Immature natural killer cell (primary cell): Measurements from ENCODE around the gene ATP8B3. TPM values are rescaled to one million over a fixed set of nuclear protein-coding genes. Genes with fewer than 3 reads are reported as not detected.
"Not testable (repeated sequence)": the region's sequence is repeated elsewhere in the genome, so short reads cannot be mapped to it uniquely, and the experiment has no call there.

ENCODE experiments used
- DNase-seq, 3 donors: peaks; one replicate each; pipeline ENCODE4 v3.0.0; 2022; ENCODE audit warnings: mixed read lengths in 1 of 3
- H3K27ac Mint-ChIP-seq, 6 donors: one replicate each; pipeline ENCODE4 v1.8.0; 2020; ENCODE audit warnings: mixed read lengths in 6 of 6, mild to moderate bottlenecking in 5 of 6, inconsistent platforms in 4 of 6, moderate library complexity in 3 of 6
- H3K27me3 Mint-ChIP-seq, 3 donors: one replicate each; pipeline ENCODE4 v1.8.0; 2020 to 2021; ENCODE audit warnings: low read depth in 3 of 3, mild to moderate bottlenecking in 3 of 3, mixed read lengths in 3 of 3, moderate library complexity in 3 of 3, inconsistent platforms in 1 of 3
- H3K36me3 Mint-ChIP-seq, 3 donors: one replicate each; pipeline ENCODE4 v1.8.0; 2020; ENCODE audit warnings: mixed read lengths in 3 of 3, inconsistent platforms in 2 of 3, mild to moderate bottlenecking in 2 of 3
- H3K4me1 Mint-ChIP-seq, 2 donors: one replicate each; pipeline ENCODE4 v1.8.0; 2020; ENCODE audit warnings: inconsistent platforms in 2 of 2, mild to moderate bottlenecking in 2 of 2, mixed read lengths in 2 of 2, moderate library complexity in 1 of 2
- H3K4me3 Mint-ChIP-seq, 5 donors: one replicate each; pipeline ENCODE4 v1.8.0; 2020; ENCODE audit warnings: mild to moderate bottlenecking in 5 of 5, mixed read lengths in 5 of 5, inconsistent platforms in 3 of 5, moderate library complexity in 3 of 5
- H3K9me3 Mint-ChIP-seq, 6 donors: one replicate each; pipeline ENCODE4 v1.8.0; 2020; ENCODE audit warnings: mild to moderate bottlenecking in 6 of 6, mixed read lengths in 6 of 6, inconsistent platforms in 4 of 6, moderate library complexity in 3 of 6
- polyA plus RNA-seq, 3 donors: library from polyadenylated mRNA; unstranded; fragments of 300-500 nt; fragmentation: Illumina TruSeq; gene quantifications; one replicate each; pipeline ENCODE4 v1.2.3, GENCODE V29; 2021

ATP8B3 gene
- polyA plus RNA-seq, 3 donors from 2014 or later: 1.7 to 3.3 (median 3.1) TPM

DNA sequence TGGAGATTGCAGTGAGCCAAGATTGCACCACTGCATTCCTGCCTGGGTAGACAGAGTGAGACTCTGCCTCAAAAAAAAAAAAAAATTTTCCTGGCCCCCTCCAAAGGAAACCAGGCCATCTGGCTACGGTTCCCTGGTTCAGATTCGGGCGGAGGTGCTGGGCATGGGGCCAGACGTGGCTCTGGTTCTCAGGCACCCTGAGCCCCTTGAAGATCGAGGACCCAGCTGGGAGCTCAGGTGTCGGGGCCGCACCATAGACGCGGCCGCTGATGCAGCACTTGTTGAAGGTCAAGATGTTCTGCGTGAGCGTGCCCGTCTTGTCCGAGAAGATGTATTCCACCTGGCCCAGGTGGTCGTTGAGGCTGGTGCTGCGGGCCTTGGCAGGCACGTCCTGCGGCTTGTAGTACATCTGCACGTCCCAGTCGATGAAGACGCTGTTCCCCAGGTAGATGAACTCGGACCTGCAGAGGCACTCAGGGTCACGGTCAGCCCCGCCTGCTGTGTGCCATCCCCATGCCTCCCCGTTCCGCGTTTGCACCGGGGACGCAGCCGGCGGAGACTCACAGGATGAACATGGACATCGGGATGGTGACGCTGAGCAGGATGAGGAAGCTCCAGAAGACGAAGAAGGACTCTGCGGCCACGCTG lies 12.3 kb downstream of the ATP8B3 start:
- Mint-ChIP-seq H3K9me3 (no peaks in the 10 kb centered on the region), H3K27me3 (peaks cover 1 to 3% (median 2%) of the 10 kb centered on the region in 3 donors), H3K4me3 (no peak overlapping the region), H3K36me3 (peaks cover 3 to 7% (median 5%) of the 10 kb centered on the region in 3 donors), H3K27ac (no peak overlapping the region), H3K4me1 (peaks cover 1 to 5% of the 10 kb centered on the region in 2 donors)
- no peak for DNase-seq

DNA sequence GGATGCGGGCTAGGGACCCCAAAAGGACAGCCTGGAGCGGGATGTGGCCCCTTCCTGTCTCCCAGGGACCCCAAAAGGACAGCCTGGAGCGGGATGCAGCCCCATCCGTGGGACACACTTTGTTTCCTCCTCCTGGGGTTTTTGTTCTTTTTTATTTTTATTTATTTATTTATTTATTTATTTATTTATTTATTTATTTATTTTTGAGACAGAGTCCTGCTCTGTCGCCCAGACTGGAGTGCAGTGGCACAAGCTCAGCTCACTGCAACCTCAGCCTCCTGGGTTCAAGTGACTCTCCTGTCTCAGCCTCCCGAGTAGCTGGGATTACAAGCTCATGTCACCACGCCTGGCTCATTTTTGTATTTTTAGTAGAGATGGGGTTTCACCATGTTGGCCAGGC lies 14.8 kb downstream of the ATP8B3 start:
- H3K4me1 Mint-ChIP-seq, H3K9me3 Mint-ChIP-seq, H3K36me3 Mint-ChIP-seq, H3K27me3 Mint-ChIP-seq, H3K27ac Mint-ChIP-seq, H3K4me3 Mint-ChIP-seq, DNase-seq: not testable (repeated sequence)

DNA sequence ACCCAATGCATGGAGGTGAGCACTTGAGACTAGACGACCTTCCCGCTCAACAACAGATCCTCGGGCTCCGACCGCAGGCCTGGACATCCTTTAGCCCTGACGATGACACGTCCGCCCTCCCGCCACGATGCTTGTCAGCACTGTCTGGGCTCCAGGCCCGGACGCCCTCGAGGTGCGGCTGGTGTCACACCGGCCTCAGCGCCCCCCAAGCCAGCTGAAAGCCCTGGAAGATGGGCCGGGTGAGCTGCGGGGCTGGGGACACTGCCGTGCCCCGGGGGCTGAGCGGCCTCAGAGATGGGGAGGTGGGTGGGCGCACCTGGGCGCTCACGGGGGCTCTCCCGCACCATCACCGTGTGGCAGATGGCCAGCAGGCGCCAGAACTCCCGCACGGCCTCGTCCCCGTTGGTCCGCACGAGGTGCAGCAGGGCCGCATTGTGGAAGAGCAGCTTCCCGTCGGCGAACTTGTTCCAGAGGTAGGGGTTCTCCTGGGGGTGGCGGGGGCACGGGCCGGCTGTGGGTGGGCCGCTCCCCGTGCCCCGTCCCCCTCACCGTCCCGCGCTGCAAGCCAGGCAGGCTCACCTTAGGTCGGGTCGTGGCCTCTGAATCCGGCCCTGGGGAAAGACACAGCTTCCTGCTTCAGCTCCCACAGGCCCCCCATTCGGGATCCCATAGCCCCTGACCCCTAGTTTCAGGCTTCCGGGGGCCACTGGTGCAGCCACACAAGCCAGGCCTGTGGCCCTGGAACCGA lies 15.5 kb downstream of the ATP8B3 start:
- Mint-ChIP-seq H3K27me3 (peaks cover 1 to 2% (median 2%) of the 10 kb centered on the region in 3 donors), H3K4me3 (peak overlapping the region in 1 of 5 donors; percentile 17), H3K36me3 (peaks cover 3 to 7% (median 5%) of the 10 kb centered on the region in 3 donors), H3K4me1 (peaks cover 1 to 5% of the 10 kb centered on the region in 2 donors), H3K27ac (no peak overlapping the region), H3K9me3 (no peaks in the 10 kb centered on the region)
- DNase-seq: no peak

DNA sequence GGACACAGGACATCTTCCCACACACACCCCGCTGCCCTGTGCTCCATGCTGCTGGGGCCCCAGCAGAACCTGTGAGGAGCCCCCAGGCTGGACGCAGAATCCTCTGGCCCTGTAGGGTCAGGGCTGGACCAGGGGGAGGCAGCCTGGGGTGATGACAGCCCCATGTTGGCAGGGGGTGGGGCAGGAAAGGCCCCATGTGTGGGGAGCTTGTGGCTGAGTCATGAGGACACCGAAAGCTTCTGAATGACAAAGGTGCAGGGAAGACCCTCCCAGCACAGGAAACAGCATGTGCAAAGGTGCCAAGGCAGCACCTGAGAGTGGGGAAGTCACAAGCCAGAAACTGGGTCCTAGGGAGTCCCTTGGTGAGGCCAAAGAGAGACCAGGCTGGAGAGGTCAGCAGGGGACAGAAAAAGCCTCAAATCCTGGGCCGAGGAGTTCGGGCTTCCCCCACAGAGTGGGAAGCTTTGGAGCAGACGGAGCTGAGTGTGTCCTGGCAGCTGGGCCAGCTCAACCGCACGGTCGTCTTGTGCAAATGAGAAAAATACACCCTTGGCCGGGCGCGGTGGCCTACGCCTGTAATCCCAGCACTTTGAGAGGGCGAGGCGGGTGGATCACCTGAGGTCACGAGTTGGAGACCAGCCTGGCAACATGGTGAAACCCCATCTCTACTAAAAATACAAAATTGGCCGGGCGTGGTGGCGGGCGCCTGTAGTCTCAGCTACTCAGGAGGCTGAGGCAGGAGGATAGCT lies 17.5 kb downstream of the ATP8B3 start:
- no peaks in the 10 kb centered on the region for H3K9me3 Mint-ChIP-seq

DNA sequence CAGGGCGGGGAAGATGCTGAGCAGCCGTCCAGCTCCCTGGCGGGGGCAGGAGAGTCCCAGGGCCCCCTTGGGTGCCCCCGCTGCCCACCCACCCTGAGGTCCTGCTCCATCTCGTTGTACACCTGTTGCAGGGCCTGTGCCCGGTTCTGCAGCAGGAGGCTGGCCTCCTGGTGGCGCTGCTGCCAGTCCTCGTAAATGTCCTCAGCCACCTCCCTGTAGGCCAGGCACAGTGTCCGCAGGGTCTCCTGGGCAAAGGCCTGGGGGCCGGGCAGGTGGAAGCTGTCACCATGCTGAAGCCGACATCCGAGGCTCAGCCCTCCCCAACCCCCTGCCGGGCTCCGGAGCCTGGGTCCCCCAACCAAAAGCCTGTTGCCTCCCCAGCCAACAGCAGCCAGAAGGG lies 20.2 kb downstream of the ATP8B3 start:
- Mint-ChIP-seq H3K4me3 (no peak overlapping the region), H3K36me3 (no peaks in the 10 kb centered on the region), H3K27me3 (peaks cover 0 to 3% (median 1%) of the 10 kb centered on the region in 3 donors), H3K27ac (no peak overlapping the region), H3K9me3 (no peaks in the 10 kb centered on the region), H3K4me1 (peaks cover 1 to 5% of the 10 kb centered on the region in 2 donors)
- no peak for DNase-seq

More for the DNA sequence above, 17.5 kb downstream of the ATP8B3 start:
- Mint-ChIP-seq H3K27me3 (peaks cover 1 to 2% (median 2%) of the 10 kb centered on the region in 3 donors), H3K36me3 (no peaks in the 10 kb centered on the region), H3K27ac (no peak overlapping the region), H3K4me1 (peaks cover 1 to 5% of the 10 kb centered on the region in 2 donors), H3K4me3 (no peak overlapping the region)
- no peak for DNase-seq

DNA sequence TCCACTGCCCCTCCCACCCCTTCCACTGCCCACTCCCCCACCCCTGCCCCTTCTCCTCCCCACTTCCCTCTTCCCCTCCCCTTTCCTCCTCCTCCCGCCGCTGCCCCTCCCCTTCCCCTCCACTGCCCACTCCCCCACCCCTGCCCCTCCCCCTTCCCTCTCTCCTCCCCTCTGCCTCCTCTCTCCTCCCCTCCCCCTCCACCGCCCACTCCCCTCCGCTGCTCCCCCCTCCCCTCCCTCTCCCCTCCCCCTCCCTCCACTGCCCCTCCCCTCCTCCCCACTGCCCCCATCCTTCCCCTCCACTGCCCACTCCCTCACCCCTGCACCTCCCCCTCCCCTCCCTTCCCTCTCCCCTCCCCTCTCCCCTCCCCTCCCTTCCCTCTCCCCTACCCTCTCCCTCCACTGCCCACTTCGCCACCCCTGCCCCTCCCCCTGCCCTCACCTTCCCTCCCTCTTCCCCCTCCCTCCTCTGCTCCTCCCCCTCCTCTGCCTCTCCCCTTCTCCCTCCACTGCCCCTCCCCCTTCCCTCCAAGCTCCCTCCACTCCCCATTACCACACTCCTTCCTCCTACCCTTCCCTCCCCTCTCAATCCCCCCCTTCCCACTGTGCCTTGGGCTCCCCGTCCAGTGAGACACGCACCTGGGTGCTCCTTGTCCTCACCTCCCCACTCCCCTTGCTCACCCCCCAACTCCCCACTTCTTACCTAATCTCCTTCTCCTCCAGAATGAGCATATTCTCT lies 21.9 kb downstream of the ATP8B3 start:
- Mint-ChIP-seq H3K9me3 (no peaks in the 10 kb centered on the region), H3K4me3 (no peak overlapping the region), H3K27ac (no peak overlapping the region), H3K4me1 (no peaks in the 10 kb centered on the region), H3K27me3 (peaks cover 0 to 3% (median 2%) of the 10 kb centered on the region in 3 donors), H3K36me3 (no peaks in the 10 kb centered on the region)
- DNase-seq: no peak

DNA sequence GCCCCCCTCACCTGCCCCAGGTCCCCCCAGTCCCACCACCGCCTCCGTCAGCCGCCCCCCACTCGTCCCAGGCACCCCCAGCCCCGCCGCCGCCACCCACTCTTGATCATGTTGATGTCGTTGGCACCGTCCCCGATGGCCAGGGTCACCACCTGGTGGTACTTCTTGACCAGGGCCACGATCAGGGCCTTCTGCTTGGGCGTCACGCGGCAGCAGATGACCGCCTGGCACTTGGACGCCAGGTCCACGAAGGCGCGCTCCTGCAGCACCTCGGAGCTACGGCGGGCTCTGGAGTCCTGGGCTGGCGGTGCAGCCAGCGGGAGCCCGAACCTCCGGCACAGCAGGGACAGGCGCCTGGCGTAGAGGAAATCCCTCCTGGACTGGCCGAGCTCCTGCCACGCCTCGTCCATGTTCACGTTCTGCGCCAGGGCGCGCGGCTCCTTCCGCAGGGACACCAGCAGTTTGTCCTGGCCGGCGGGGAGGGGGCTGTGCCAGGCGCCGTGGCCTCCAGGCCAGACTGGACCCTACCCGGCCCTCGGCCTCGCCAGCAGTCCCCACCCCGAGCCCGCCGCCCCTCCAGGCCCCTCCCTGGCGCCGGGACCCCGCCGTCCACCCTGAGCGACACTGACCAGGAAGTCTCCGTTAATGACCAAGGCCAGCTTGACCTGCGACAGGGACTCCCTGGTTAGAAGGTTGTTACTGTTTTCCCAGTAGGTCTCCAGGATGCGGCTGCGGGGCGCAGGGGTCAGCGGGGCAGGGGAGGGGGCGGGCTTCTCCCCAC lies 22.6 kb downstream of the ATP8B3 start:
- Mint-ChIP-seq H3K27me3 (peaks cover 0 to 3% (median 2%) of the 10 kb centered on the region in 3 donors), H3K36me3 (no peaks in the 10 kb centered on the region), H3K9me3 (no peaks in the 10 kb centered on the region), H3K27ac (no peak overlapping the region), H3K4me1 (no peaks in the 10 kb centered on the region), H3K4me3 (no peak overlapping the region)
- no peak for DNase-seq

DNA sequence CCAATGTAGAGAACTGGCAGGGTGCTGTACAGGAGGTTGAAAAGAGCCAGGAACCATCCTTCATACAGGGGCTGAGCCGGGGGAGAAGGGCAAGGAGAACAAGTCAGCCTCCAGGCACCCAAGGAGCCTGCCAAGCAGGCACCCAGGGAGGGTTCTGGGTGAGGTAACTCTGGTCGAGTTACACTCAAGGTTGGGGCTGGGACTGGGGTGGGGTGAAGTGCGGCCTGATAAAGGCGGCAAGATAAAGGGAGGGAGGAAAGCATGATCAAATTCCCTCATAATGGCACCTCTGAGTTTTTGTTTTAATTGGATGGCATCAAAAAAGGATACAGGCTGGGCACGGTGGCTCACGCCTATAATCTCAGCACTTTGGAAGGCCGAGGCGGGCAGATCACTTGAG lies 25.0 kb downstream of the ATP8B3 start:
- H3K36me3 Mint-ChIP-seq: no peaks in the 10 kb centered on the region
- no peak overlapping the region for H3K27ac Mint-ChIP-seq
- DNase-seq: no peak
- H3K4me1 Mint-ChIP-seq: no peaks in the 10 kb centered on the region
- H3K9me3 Mint-ChIP-seq: peaks cover 0 to 3% (median 0%) of the 10 kb centered on the region in 6 donors
- H3K27me3 Mint-ChIP-seq: peaks cover 3 to 6% (median 3%) of the 10 kb centered on the region in 3 donors
- no peak overlapping the region for H3K4me3 Mint-ChIP-seq

DNA sequence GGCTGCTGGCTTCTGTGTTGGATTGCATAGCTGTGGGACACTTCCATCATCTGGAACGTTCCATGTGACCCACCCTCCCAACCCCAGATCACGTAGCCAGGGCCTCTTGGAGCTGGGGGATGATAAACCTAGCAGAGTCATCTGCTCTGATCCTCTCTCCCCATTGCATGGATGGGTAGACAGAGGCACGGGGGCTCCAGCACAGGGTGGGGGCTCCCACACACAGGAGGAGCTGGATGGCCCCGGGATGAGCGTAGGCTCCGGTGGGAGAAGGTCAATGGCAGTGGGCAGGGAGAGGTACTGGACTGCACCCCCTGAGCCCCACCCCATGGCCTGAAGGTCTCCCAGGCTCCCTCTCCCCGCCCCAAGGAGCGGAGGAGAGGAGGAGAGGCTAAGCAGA lies 25.4 kb downstream of the ATP8B3 start:
- Mint-ChIP-seq H3K4me3 (no peak overlapping the region), H3K36me3 (no peaks in the 10 kb centered on the region), H3K27ac (no peak overlapping the region), H3K4me1 (no peaks in the 10 kb centered on the region), H3K9me3 (peaks cover 0 to 3% (median 0%) of the 10 kb centered on the region in 6 donors), H3K27me3 (peaks cover 3 to 7% (median 4%) of the 10 kb centered on the region in 3 donors)
- no peak for DNase-seq

DNA sequence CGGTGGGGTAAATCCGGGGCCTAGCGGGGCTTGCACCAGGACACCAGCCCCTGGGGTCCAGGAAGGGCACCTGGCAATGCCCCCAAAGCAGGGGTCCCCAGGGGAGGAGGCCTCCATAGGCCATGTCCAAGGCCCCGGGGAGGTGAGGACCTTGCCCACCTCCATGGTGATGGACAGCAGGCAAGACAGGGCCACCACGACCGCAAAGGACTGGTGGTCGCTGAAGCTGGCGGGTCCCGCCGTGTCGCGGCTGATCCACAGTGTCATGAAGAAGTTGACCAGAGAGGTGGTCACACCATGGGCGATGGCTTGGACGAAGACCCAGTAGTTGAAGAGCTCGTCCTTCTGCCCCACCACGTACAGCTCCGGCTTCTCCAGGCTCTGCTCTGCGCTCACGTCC lies 26.8 kb downstream of the ATP8B3 start:
- Mint-ChIP-seq H3K9me3 (peaks cover 0 to 3% (median 0%) of the 10 kb centered on the region in 6 donors), H3K27me3 (peaks cover 6 to 14% (median 6%) of the 10 kb centered on the region in 3 donors)

DNA sequence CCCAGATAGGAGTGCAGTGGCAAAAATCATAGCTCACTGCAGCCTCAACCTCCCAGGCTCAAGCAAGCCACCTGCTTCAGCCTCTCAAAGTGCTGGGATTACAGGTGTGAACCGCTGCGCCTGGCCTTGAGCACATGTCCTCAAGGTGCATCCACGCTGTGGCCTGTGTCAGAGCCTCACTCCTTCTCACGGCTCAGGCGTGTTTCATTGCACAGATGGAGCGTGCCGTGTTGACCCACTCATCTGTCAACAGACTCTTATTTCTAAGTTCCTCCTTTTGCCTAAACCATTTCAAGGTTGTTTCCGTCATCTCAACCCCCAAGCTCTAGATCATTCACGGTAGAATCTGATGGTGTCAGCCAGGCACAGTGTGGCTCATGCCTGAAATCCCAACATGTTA lies 28.2 kb downstream of the ATP8B3 start:
- DNase-seq: no peak
- Mint-ChIP-seq H3K27ac (no peak overlapping the region), H3K27me3 (peaks cover 10 to 22% (median 12%) of the 10 kb centered on the region in 3 donors), H3K4me1 (no peaks in the 10 kb centered on the region), H3K9me3 (peaks cover 0 to 3% (median 0%) of the 10 kb centered on the region in 6 donors), H3K36me3 (no peaks in the 10 kb centered on the region), H3K4me3 (no peak overlapping the region)

More for the DNA sequence above, 26.8 kb downstream of the ATP8B3 start:
- Mint-ChIP-seq H3K4me1 (no peaks in the 10 kb centered on the region), H3K4me3 (no peak overlapping the region), H3K27ac (no peak overlapping the region), H3K36me3 (no peaks in the 10 kb centered on the region)
- DNase-seq: no peak

DNA sequence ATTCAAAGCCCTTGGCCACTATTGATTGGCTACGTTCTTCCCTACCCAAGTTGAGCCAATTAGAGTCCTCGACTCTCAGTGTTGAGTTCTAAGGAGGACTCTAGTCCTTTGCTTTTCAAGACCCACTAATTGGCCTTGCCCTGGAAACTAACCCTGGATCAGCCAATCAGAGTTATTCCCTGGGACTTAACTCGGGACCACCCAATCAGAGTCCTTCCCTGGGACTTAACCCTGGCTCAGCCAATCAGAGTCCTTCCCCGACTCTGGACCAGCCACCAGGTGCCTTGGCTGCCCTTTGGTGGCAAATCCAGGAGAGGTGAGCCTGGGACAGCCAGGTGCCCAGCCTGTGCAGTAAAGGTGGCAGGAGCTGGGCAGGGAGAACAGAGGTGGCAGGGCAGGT lies 28.7 kb downstream of the ATP8B3 start:
- Mint-ChIP-seq H3K9me3 (peaks cover 0 to 3% (median 0%) of the 10 kb centered on the region in 6 donors), H3K27ac (no peak overlapping the region), H3K4me3 (no peak overlapping the region), H3K4me1 (no peaks in the 10 kb centered on the region), H3K27me3 (peaks cover 9 to 22% (median 10%) of the 10 kb centered on the region in 3 donors), H3K36me3 (no peaks in the 10 kb centered on the region)
- DNase-seq: no peak

DNA sequence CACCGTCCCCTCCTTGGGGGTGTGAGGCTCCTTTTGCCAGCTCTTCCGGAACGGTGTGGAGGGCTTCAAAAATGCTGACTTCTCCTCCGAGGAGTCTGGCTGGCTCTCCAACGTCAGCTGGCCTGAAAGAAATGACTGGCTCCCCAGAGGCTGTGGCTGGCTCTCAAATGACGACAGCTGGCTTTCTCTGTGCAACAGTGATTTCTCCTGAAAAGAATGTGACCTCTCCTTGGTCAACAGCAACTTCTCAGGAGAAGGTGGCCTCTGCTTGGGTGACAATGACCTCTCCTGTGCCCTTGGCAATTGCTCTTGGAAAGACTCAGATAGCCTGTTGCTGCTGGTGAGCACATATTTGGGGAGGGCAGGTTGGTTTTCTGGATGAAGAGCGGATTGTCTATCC lies 29.6 kb downstream of the ATP8B3 start:
- Mint-ChIP-seq H3K4me1 (no peaks in the 10 kb centered on the region), H3K9me3 (peaks cover 0 to 3% (median 0%) of the 10 kb centered on the region in 6 donors), H3K36me3 (no peaks in the 10 kb centered on the region), H3K4me3 (no peak overlapping the region), H3K27ac (no peak overlapping the region), H3K27me3 (peaks cover 12 to 29% (median 13%) of the 10 kb centered on the region in 3 donors)
- no peak for DNase-seq
